ENCODE results near the gene NCR3LG1. TPM values are rescaled to one million over a fixed set of nuclear protein-coding genes. Genes with fewer than 3 reads are reported as not detected.

The NCR3LG1 gene
- total RNA-seq, 1 experiment from 2014 or later = 14.2 TPM

DNA sequence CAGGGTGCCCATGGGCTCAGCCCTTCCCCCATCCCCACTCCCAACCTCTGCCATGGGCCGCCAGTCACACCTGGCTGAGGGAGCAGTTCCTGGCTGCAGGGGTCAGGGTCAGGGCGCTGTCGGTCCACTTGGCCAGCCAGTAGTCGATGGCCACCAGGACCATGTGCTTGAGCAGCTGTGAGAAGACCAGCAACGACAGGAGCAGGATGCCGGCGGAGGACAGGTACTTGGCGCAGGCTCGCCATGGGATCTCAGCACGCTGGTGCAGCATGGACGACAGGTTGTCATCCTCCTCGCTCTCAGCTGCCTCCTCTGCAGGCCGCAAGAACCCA lies 55.2 kb downstream of the NCR3LG1 start:
- no peaks in the 10 kb centered on the region for H3K27me3 Mint-ChIP-seq (ENCODE audit: insufficient read depth, unreplicated experiment)
- no peaks in the 10 kb centered on the region for H3K4me1 Mint-ChIP-seq (ENCODE audit: insufficient read depth, unreplicated experiment)
- no peak for DNase-seq (ENCODE audit: unreplicated experiment)
- POLR2A ChIA-PET = no interaction called here
- BruUV-seq (replicated peaks) = no TSS peak
- CTCF ChIA-PET = interaction anchor here (1.0 to 1.4 kb wide), 2 partner anchors 101 to 177 kb away, joined by 3 read pairs; no protein-coding TSS in a partner anchor
- intact Hi-C loops (cut with micrococcal nuclease) = no loop called here
- no peak overlapping the region for H3K4me3 Mint-ChIP-seq (ENCODE audit: unreplicated experiment)
- H3K27ac Mint-ChIP-seq (ENCODE audit: low read depth, unreplicated experiment) = no peak overlapping the region
- H3K36me3 Mint-ChIP-seq (ENCODE audit: insufficient read depth, unreplicated experiment) = no peaks in the 10 kb centered on the region
- TF ChIP-seq, protein P1, sequence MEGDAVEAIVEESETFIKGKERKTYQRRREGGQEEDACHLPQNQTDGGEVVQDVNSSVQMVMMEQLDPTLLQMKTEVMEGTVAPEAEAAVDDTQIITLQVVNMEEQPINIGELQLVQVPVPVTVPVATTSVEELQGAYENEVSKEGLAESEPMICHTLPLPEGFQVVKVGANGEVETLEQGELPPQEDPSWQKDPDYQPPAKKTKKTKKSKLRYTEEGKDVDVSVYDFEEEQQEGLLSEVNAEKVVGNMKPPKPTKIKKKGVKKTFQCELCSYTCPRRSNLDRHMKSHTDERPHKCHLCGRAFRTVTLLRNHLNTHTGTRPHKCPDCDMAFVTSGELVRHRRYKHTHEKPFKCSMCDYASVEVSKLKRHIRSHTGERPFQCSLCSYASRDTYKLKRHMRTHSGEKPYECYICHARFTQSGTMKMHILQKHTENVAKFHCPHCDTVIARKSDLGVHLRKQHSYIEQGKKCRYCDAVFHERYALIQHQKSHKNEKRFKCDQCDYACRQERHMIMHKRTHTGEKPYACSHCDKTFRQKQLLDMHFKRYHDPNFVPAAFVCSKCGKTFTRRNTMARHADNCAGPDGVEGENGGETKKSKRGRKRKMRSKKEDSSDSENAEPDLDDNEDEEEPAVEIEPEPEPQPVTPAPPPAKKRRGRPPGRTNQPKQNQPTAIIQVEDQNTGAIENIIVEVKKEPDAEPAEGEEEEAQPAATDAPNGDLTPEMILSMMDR (IDR thresholded peaks at IDR 0.05; ENCODE audit: unreplicated experiment) = no peak
- no peaks in the 10 kb centered on the region for H3K9me3 Mint-ChIP-seq (ENCODE audit: unreplicated experiment)

DNA sequence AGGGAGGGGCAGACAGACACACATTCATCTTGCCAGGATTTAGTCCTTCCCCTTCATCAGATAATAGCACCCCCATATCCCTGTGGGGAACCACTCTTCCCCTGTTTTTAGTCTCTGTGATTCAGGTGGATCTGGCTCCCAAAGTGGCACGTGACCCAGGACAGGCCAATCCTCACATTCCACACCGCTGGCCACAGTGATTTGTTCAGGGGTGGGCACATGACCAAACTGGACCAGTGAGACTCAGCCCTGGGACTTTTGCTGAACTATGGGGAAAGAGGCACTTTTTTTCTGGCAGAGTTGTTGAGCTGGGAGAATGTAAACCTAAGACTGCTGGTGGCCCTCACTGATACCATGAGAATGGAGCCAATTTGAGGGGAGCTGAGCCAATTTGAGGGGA lies 56.0 kb downstream of the NCR3LG1 start:
- no peak for DNase-seq (ENCODE audit: unreplicated experiment)
- Mint-ChIP-seq H3K27ac (ENCODE audit: low read depth, unreplicated experiment) (no peak overlapping the region), H3K27me3 (ENCODE audit: insufficient read depth, unreplicated experiment) (no peaks in the 10 kb centered on the region), H3K4me1 (ENCODE audit: insufficient read depth, unreplicated experiment) (no peaks in the 10 kb centered on the region), H3K36me3 (ENCODE audit: insufficient read depth, unreplicated experiment) (no peaks in the 10 kb centered on the region), H3K4me3 (ENCODE audit: unreplicated experiment) (no peak overlapping the region), H3K9me3 (ENCODE audit: unreplicated experiment) (no peaks in the 10 kb centered on the region)
- ChIA-PET POLR2A (no interaction called here), CTCF (interaction anchor here (0.6 to 0.8 kb wide), 2 partner anchors 21 to 24 kb away, joined by 3 to 4 read pairs; no protein-coding TSS in a partner anchor)
- BruUV-seq (replicated peaks) = no TSS peak
- intact Hi-C loops (cut with micrococcal nuclease) = no loop called here
- TF ChIP-seq, protein P1 (IDR thresholded peaks at IDR 0.05; ENCODE audit: unreplicated experiment) = no peak

DNA sequence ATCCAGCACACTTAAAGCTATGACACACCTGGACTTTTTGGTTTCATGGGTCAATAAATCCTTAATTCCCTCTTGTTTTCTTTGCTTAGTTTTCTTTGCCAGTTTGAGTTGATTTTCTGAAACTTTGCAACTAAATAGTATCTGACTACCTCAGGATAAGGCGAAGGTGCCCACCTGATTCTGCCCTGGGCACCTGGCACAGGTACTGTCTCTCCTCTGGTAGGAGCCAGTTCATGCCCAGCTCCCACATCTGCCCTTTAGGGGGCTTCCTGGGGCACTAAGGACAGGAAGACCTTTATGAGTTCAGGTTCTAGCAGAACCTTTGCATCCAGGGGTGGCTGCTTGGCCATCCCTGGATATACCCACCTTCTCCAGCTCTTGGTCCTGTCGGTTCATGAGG lies 56.4 kb downstream of the NCR3LG1 start:
- no peaks in the 10 kb centered on the region for H3K9me3 Mint-ChIP-seq (ENCODE audit: unreplicated experiment)
- no peak for DNase-seq (ENCODE audit: unreplicated experiment)
- H3K4me3 Mint-ChIP-seq (ENCODE audit: unreplicated experiment) = no peak overlapping the region
- H3K27ac Mint-ChIP-seq (ENCODE audit: low read depth, unreplicated experiment) = no peak overlapping the region
- ChIA-PET POLR2A (no interaction called here), CTCF (interaction anchor here (0.6 to 0.9 kb wide), 3 partner anchors 19 to 24 kb away, joined by 3 to 4 read pairs (median 3); partner anchors contain the start of gene KCNJ11)
- H3K27me3 Mint-ChIP-seq (ENCODE audit: insufficient read depth, unreplicated experiment) = peaks cover 4% of the 10 kb centered on the region
- intact Hi-C loops (cut with micrococcal nuclease) = no loop called here
- BruUV-seq (replicated peaks) = no TSS peak
- H3K36me3 Mint-ChIP-seq (ENCODE audit: insufficient read depth, unreplicated experiment) = no peaks in the 10 kb centered on the region
- TF ChIP-seq, protein P1 (IDR thresholded peaks at IDR 0.05; ENCODE audit: unreplicated experiment) = no peak
- no peaks in the 10 kb centered on the region for H3K4me1 Mint-ChIP-seq (ENCODE audit: insufficient read depth, unreplicated experiment)

DNA sequence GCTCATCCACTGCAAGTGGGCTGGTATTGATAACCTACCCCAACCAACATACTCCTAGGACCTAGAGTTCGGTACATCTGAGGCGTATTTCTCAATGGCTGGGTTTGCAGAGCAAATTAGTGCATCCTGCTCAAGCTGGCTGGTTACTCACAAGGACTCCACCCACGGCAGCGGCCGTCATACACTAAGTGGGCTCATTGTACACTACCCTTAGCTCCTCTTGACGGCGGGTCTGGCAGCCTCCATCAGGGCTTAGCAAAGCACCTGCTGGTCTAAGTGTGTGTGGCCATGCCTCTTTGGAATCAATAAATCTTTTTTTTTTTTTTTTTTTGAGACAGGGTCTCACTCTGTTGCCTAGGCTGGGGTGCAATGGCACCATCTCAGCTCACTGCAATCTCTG lies 57.0 kb downstream of the NCR3LG1 start:
- CTCF ChIA-PET = interaction anchor here (0.6 to 1.0 kb wide), 3 partner anchors 20 to 658 kb away, joined by 3 to 4 read pairs (median 3); partner anchors contain the start of gene KCNJ11
- Mint-ChIP-seq H3K4me3 (ENCODE audit: unreplicated experiment) (no peak overlapping the region), H3K9me3 (ENCODE audit: unreplicated experiment) (no peaks in the 10 kb centered on the region), H3K27ac (ENCODE audit: low read depth, unreplicated experiment) (no peak overlapping the region), H3K4me1 (ENCODE audit: insufficient read depth, unreplicated experiment) (no peaks in the 10 kb centered on the region), H3K27me3 (ENCODE audit: insufficient read depth, unreplicated experiment) (peaks cover 10% of the 10 kb centered on the region), H3K36me3 (ENCODE audit: insufficient read depth, unreplicated experiment) (no peaks in the 10 kb centered on the region)
- POLR2A ChIA-PET = no interaction called here
- no peak for DNase-seq (ENCODE audit: unreplicated experiment)
- BruUV-seq (replicated peaks) = no TSS peak
- intact Hi-C loops (cut with micrococcal nuclease) = no loop called here
- TF ChIP-seq, protein P1 (IDR thresholded peaks at IDR 0.05; ENCODE audit: unreplicated experiment) = no peak
